Measurements from ENCODE around the gene RAB15. TPM values are rescaled to one million over a fixed set of nuclear protein-coding genes. Genes with fewer than 3 reads are reported as not detected.

RAB15 gene
- total RNA-seq, 1 experiment from 2014 or later, result 26.2 TPM

DNA sequence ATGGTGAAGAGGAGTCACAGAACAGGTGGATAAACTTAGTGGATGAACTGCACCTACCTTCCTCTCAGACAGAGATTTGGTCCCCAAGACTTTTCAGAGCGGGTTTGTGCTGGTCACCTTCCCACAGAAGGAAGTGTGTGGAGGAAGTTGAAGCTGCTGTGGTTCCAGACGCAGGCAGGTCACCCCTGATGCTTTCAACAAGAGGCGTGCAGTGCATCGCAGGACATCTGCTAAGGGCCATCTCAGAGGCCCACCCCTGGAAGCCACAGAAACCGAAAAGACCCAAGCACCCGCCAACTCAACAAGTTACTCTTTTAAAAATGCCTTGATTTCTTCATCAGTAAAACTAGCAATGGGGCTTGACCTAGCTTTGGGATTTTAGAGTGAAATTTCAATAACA is 28.6 kb downstream of the RAB15 start:
- DNase-seq (ENCODE audit: low spot score), result no peak
- in situ Hi-C loops (cut with HindIII; ENCODE audit: low sequenced_read_pairs), result no loop called here

DNA sequence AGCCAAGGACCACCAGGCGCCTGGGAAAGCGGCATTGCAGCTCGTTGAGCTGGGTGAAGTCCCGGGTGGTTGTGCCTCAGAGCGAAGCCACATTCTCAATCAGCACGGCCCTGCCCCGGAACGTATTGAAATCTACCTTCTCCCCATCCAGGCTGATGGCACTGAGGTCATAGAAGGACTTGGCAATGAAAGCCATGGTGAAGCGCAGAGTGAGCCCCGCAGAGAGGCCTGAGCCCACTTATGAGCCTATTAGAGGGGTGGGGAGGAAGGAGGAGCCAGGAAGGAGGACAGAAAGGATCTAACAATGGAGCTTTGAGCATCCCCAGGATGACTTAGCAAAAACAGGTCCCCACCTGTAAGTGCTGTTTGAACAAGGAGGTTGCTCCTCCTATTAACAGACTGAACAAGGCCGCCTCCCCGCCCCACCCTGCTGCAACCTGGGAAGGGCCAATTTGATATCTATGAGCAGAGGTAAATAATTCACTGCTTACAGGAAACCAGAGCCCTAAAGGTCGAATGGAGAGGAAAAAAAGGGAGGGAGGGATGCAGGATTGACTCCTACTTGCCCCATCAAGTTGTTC is 29.5 kb downstream of the RAB15 start, which contains the start of gene GPX2:
Gene GPX2, minus strand, starts transcription at position 215 of the 581 bp plus-strand sequence. Its CDS starts 19 bp downstream, at position 196.
- no peak for DNase-seq (ENCODE audit: low spot score)
- in situ Hi-C loops (cut with HindIII; ENCODE audit: low sequenced_read_pairs), result no loop called here

DNA sequence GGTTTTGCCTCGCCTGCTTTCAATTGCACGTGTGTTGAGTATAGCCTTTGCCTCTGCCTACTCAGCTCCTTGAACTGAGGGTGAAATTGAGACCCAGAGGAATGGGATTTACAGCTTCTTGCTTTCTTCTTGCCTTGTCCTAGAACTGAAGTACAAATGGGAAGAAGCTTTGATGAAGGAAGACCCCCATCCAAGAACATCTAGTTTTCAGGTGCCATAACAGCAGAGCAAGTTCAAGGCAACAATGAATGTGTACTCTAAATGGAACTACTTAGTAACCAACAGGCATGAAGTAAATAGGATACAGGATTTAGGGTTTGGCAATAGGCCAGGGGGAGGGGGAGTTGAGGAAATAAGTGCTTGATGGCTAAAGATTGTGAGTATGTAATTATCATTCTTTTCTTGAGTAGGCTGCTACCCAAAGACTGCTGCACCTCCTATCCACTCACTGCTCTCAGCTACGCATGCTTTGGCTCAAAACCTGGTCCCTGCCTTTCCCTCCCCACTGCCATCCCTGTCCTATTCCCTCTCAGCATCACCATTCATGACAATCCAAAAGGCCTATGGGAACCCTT is 31.7 kb downstream of the RAB15 start:
- in situ Hi-C loops (cut with HindIII; ENCODE audit: low sequenced_read_pairs), result no loop called here
- no peak for DNase-seq (ENCODE audit: low spot score)

DNA sequence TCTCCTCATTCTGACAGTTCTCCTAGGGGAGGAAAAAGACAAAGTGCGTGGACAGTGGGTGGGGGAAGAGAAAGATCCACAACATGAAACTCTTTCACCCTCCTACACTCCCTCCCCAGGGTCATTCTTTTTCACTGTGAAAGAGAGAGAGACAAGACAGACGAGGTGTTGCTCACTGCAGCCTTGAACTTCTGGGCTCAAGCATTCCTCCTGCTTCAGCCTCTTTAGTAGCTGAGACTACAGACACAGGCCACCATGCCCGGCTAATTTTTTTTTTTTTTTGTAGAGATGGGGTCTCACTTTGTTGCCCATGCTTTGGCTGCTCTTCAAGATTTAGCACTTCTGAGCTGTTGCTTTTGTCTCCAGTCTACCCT is 32.3 kb downstream of the RAB15 start:
- no peak for DNase-seq (ENCODE audit: low spot score)
- in situ Hi-C loops (cut with HindIII; ENCODE audit: low sequenced_read_pairs), result no loop called here

DNA sequence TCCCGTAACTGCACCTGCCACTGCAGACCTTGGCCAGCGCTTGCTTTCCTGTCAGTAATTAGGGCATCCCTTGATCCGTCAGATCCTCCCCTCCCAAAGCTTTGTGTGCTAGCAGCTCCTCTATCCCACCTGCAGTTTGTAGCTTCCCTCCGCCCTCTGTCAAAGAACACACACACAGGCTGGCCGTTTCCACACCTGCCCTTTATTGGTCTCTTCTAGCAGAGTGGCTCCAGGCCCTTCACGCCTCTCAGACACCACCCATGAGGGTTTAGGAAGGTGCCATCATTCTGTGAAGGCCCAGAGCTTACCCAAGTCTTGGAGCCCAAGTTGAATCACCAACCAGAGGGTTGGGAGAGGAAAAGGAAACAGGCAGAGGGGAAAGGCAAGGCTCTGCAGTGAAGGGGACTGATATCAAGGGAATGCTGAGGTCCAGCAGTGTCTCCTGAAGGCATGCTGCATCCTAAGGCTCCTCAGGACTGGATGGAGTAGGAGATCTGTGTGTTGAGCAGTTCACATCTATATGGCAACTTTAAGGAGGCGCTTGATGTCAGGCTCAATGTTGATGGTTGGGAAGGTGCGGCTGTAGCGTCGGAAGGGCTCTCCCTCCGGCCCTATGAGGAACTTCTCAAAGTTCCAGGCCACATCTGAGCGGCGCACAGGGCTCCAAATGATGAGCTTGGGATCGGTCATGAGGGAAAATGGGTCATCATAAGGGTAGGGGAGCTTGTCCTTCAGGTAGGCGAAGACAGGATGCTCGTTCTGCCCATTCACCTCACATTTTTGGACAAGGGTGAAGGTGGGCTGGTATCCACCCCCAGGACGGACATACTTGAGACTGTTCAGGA is 32.9 kb downstream of the RAB15 start:
- in situ Hi-C loops (cut with HindIII; ENCODE audit: low sequenced_read_pairs), result no loop called here

DNA sequence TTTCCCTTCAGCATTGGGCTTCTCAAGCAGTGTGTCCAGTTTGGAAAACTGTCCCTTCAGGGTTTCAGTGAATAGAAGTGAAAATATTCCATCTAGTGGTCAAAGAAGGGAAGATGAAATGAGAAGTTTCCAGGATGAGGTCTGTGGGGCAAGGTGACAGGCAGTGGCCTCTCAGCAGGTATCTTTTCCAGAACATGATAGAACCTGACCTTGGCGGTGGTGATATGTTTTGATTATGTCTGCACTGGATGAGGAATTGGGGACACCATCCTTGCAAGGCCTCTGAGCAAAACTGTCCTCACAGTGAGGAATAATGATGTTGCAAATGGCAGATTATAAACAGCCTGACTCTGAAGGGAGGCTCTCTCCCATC is 34.3 kb downstream of the RAB15 start:
- in situ Hi-C loops (cut with HindIII; ENCODE audit: low sequenced_read_pairs), result no loop called here
- DNase-seq (ENCODE audit: low spot score), result peak; percentile 72

More for the DNA sequence above, 32.9 kb downstream of the RAB15 start:
- peak; percentile 75 for DNase-seq (ENCODE audit: low spot score)

DNA sequence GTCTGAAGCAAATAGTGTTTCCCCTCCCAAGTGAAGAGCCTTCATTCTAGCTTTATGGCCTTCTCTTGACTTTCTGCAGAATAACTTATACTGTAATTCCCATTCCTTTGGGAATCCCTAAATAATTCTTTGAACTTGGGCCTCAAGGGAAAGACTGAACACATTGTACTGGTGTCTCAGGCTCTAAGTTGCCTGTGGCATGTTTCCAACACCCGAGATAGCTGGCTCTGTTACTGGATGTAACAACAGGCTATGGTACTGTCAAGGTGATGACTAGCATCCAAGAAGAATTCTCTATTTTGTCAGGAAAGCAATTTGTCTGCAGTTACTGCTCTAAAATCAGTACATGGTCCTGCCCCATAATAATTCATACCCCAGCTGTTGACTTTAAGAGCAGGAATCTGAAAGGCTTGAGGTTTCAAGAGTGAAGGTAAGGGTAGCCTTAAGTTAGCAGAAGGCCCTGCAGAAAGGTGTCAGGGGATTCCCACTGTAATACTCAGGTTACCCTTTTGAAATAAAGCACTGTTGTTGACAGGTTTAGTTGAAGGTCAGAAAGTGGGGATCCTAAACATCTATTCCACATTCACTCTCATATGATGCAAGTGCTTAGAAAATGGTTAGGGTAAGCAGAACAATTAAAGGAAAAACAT is 34.8 kb downstream of the RAB15 start:
- in situ Hi-C loops (cut with HindIII; ENCODE audit: low sequenced_read_pairs), result no loop called here

DNA sequence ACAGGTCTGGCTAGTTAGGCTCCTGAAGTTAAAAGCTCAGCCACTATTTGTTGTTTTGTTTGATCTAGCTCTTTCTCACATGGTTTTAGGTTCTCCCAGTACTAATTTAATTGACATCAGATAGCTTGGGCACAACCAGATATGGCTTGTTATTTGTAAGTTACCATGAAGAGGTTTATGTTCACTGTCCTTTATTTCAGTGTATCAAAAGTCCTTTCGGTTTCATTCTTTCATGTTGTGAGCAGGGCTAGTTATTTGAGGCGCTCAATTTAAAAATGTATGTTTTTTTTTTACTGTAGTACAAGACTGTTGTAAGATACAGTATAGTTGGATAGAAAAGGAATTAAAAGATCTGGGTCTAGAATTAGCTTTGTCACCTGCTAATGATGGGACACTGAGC is 36.6 kb downstream of the RAB15 start:
- in situ Hi-C loops (cut with HindIII; ENCODE audit: low sequenced_read_pairs), result no loop called here
- DNase-seq (ENCODE audit: low spot score), result no peak

More for the DNA sequence above, 34.8 kb downstream of the RAB15 start:
- DNase-seq (ENCODE audit: low spot score), result peak; percentile 57

DNA sequence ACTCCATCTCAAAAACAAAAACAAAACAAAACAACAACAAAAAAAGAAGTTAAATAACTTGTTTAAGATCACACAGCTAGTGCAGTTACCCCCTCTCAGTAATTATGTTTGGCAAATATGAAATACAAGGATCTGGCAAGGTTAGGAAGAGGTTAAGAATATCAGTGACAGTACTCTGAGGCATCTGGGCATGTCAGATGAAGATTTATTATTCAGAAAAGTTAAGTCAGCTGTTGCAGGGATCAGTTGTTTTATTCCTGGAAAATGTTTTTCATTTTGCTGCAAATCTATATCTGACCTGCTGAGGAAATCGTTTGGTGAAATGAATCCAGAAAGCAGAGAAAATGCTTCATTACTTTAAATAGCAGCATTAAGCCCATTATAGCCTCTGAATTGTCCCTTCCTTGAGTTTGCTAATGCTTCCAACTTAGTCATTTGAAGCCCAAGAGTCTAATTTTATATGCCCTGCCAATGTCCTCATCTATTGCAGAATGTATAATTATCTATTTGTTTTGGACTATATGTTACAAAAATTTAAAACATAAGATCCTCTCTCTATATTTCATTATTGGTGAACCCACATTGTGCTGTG is 37.7 kb downstream of the RAB15 start:
- in situ Hi-C loops (cut with HindIII; ENCODE audit: low sequenced_read_pairs), result no loop called here

DNA sequence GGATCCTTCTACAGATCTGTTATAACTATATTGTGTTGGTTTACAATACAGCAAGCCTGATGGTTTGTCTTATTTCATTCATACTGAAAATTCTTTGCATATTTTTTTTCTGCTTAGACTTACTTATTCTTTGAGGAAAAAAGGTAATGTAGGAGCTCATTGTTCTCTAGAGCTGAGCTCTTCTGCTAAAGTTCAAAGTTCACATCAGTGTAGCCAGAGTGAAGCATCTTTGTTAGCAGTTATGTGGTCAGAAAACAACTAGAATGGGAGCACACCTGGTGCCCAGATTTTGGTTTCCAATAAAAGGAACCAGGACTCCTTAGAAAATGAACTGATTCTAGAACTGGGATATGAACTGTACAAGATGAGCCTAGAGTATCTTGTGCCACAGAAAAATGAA is 39.9 kb downstream of the RAB15 start:
- DNase-seq (ENCODE audit: low spot score), result no peak
- in situ Hi-C loops (cut with HindIII; ENCODE audit: low sequenced_read_pairs), result no loop called here

More for the DNA sequence above, 37.7 kb downstream of the RAB15 start:
- DNase-seq (ENCODE audit: low spot score), result no peak

DNA sequence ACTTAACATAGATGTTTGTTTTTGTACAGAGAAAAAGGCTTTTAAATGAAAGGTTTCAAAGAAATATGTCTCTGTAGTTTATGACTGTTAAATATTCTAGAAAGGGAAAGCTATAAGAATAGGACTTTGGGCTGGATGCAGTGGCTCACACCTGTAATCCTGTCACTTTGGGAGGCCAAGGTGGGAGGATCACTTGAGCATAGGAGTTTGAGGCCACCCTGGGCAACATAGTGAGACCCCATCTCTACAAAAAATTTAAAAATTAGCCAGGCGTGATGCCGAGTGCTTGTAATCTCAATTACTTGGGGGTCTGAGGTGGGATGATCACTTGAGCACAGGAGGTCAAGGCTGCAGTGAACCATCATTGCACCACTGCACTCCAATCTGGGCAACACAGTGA is 41.0 kb downstream of the RAB15 start:
- in situ Hi-C loops (cut with HindIII; ENCODE audit: low sequenced_read_pairs), result no loop called here
- DNase-seq (ENCODE audit: low spot score), result no peak

DNA sequence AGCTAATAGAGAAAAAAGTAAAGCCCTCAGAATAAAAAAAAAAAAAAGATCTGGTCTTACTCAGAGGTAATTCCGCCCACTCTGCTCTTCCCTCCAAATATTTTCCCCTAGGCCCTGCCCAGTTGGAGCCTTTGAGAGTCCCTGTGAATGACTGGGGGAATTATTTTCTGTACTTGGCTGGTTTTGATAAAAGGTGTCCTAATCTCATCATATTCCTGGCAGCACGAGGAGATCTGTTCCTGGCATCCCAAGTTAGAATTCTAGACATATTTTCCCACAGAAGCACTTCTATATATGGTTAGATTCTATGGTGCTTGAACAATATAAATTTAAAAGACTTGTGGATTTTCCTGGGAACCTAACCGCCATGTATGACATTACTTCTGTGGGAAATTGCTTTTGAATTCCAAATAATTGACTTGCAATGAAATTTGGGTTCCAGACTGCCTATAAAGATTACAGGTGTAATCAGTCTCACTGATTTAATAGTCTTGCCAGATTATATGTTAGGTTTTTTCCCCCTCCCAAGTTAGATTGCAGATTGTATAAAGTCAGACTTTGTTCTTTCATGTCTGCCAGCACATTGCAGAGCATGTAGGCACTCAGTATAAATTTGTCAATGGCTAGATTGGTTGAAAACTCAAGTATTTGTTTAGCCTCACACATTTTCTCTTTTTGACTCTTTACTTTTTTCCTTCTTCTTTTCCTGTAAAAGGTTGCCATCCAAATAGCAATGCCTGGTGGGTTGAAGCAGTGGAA is 41.9 kb downstream of the RAB15 start:
- in situ Hi-C loops (cut with HindIII; ENCODE audit: low sequenced_read_pairs), result no loop called here
- DNase-seq (ENCODE audit: low spot score), result no peak

DNA sequence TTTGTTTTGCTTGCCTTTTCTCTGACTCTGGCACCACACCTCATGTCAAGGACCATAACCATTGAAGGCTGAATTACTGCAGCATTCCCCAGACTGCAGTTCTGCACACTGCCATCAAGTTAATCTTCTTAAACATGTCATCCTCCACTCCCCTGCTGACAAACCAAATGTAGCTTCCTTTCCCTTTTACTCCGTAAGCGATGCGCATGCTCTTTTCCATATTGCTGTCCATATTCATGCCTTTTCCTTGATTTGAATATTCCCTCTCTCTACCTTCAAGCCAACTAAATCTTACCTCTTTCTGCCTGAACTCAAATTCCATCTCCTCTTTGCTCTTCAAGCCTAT is 43.1 kb downstream of the RAB15 start:
- DNase-seq (ENCODE audit: low spot score), result peak; percentile 57
- in situ Hi-C loops (cut with HindIII; ENCODE audit: low sequenced_read_pairs), result no loop called here

DNA sequence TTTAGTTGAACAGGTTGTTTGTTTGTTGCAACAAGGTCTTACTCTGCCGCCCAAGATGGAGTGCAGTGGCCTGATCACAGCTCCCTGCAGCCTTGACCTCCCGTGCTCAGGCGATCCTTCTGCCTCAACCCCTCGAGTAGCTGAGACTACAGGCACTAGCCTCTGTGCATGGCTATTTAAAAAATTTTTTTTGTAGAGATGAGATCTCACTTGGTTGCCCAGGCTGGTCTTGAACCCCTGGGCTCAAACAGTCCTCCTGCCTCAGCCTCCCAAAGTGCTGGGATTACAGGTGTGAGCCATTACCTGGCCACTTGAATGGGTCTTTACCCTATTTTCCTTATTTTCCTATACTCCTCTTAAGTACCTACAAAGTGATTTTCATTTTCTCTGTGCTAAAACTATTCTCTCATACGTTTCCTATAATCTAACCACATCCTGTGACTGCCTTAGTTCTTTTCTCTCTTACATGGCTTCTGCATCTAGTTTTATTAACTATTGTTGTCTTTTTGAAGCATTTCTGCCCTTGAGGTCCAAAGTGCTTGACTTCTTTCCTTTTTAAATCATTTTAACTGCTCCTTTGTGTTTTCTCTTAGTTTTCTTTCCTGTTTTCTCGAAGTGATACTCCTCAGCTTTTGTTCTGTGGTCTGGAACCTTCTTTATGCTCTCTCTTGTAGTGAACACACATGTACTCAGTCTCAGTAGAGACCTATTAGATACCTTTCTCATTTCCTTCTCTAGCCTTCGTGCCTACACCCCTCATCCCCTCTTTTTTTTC is 43.7 kb downstream of the RAB15 start:
- in situ Hi-C loops (cut with HindIII; ENCODE audit: low sequenced_read_pairs), result no loop called here
- no peak for DNase-seq (ENCODE audit: low spot score)

DNA sequence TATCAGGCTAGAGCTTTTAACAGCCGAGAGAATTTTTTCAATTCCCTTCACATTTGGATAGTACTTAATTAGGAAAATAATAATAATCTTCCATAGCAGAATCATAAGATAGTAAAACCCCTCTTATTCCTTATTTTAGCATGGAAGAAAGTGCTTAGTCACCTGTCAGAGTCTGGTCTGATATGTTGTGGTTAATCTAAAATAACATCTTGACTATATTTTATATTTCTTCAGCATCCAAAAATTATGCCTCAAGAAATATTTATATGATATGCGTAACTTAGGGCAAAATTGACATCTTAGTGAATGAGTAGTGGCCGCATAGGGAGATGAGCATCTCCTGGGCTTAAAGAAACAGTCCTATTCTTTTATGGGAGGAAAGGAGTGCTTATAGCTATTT is 45.1 kb downstream of the RAB15 start:
- in situ Hi-C loops (cut with HindIII; ENCODE audit: low sequenced_read_pairs), result no loop called here

DNA sequence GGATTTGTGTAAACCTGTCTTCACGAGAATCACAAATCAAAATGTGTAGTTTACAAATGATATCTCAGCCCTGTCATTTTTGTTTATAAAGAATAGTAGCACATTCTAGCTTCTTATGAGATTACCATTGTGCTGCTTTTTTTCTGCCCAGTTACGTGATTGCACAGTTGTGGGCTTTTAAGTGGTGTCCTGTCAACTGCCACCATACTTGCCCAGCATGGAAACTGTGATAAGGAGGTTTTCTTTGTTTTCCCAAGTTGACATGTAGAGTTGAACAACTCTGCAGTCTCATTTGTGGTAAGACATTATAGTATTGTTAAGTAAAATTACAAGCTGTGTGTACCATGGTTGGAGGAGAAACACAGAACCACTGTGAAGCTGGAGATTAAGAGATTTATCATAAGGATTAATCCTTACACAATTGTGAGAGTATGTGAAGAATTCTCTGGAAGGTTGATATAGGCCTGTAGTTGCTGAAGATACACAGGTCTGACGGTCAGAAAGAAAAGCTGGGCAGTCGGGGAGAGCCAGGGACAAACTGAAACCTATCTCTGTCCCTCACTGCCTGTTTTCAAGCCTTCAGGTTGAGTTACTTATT is 45.6 kb downstream of the RAB15 start:
- DNase-seq (ENCODE audit: low spot score), result no peak
- in situ Hi-C loops (cut with HindIII; ENCODE audit: low sequenced_read_pairs), result no loop called here

More for the DNA sequence above, 45.1 kb downstream of the RAB15 start:
- DNase-seq (ENCODE audit: low spot score), result no peak

DNA sequence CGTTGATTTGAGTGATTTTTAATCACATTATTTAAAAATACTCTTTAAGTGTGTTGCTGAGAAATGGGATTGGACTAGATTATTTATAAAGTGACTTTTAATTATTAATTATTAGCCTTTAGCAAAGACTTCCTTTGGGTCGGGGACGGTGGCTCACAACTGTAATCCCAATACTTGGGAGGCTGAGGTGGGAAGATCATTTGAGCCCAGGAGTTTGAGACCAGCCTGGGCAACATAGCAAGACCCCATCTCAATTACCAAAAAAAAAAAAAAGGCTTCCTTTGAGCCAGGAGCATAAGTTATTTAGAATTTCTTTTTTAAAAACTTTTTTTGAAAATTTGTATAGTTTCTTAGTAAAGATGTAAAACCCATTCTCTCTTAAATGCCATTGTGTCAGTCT is 49.1 kb downstream of the RAB15 start:
- no peak for DNase-seq (ENCODE audit: low spot score)

DNA sequence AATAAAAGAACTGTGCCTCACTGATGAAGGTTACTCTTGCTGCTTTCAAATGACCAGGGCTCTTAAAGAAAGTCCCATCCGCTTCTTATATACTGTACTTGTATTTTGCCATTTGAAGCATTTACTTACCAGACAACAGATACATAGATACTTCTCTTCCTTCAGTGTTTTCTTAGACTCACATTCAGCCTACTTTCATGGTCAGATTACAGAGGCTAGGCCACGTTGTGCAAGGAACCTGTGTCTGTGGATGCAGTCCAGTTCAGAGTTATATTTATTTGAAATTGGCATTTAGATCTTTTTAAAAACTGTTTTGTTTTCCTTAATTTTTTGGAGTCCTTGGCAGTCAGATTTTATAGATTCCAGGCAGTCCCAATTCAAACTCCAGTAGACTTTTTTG is 51.7 kb downstream of the RAB15 start:
- no peak for DNase-seq (ENCODE audit: low spot score)
- in situ Hi-C loops (cut with HindIII; ENCODE audit: low sequenced_read_pairs), result no loop called here

More for the DNA sequence above, 49.1 kb downstream of the RAB15 start:
- in situ Hi-C loops (cut with HindIII; ENCODE audit: low sequenced_read_pairs), result no loop called here

Data from G401 (cell line).